HepG2 (cell line): ENCODE results near the gene EHD1. TPM values are rescaled to one million over a fixed set of nuclear protein-coding genes. Genes with fewer than 3 reads are reported as not detected.

Experiments
- AGO1 ChIP-seq: fragments of 200-400 bp; formaldehyde crosslinking; IDR thresholded peaks from 2 replicates; pipeline ENCODE4 v1.6.1; 2017; ENCODE audit warnings: mild to moderate bottlenecking, low read depth, low read length, moderate library complexity; ENCODE audit not compliant: poor library complexity, severe bottlenecking
- BORCS8-MEF2B ChIP-seq: sonication (generic); formaldehyde crosslinking; IDR thresholded peaks from 2 replicates; pipeline ENCODE4 v1.8.0; 2022; ENCODE audit warnings: mild to moderate bottlenecking, missing genetic modification reagents
- IRX3 ChIP-seq: sonication (generic); formaldehyde crosslinking; IDR thresholded peaks from 2 replicates; pipeline ENCODE4 v1.8.1; 2023; ENCODE audit warnings: mild to moderate bottlenecking, low read depth, missing genetic modification reagents, borderline replicate concordance
- KDM2A ChIP-seq: sonication (generic); formaldehyde crosslinking; IDR thresholded peaks from 2 replicates; pipeline ENCODE4 v1.4.0; 2020; ENCODE audit warnings: low read depth, missing genetic modification reagents, borderline replicate concordance
- MXD4 ChIP-seq: IDR thresholded peaks from 2 replicates; pipeline ENCODE4 v1.6.1; 2016; ENCODE audit warnings: mild to moderate bottlenecking, missing biosample characterization, missing genetic modification reagents
- RBAK ChIP-seq: sonication (generic); formaldehyde crosslinking; IDR thresholded peaks from 2 replicates; pipeline ENCODE4 v1.5.1; 2020; ENCODE audit warnings: mild to moderate bottlenecking, missing genetic modification reagents
- SSRP1 ChIP-seq: IDR thresholded peaks from 2 replicates; pipeline ENCODE4 v1.6.1; 2016; ENCODE audit warnings: control low read depth
- WIZ ChIP-seq: sonication (generic); formaldehyde crosslinking; IDR thresholded peaks from 2 replicates; pipeline ENCODE4 v1.5.1; 2020; ENCODE audit warnings: mild to moderate bottlenecking, missing genetic modification reagents
- YEATS2 ChIP-seq: sonication (generic); formaldehyde crosslinking; IDR thresholded peaks from 2 replicates; pipeline ENCODE4 v1.4.0; 2020; ENCODE audit warnings: missing genetic modification reagents, borderline replicate concordance
- ZNF138 ChIP-seq: sonication (generic); formaldehyde crosslinking; IDR thresholded peaks from 2 replicates; pipeline ENCODE4 v1.5.0; 2020; ENCODE audit warnings: mild to moderate bottlenecking, low read depth, missing genetic modification reagents
- ZNF572 ChIP-seq: sonication (generic); formaldehyde crosslinking; IDR thresholded peaks from 2 replicates; pipeline ENCODE4 v1.5.1; 2020; ENCODE audit warnings: mild to moderate bottlenecking, missing genetic modification reagents
- polyA plus RNA-seq, 8 experiments: library from polyadenylated mRNA; depleted of rRNA in 3 of 8; stranded (reverse) in 7 of 8; unstranded in 1 of 8; fragments of >200 nt; fragmentation: Illumina TruSeq in 4 of 8; extraction: Trizol in 4 of 8; gene quantifications; 2 replicates each; pipeline versions ENCODE4 v1.2.1 to v1.2.3, GENCODE V29; 2011 to 2016; ENCODE audit warnings: low read depth in 4 of 8, missing spikeins in 1 of 8, mixed read lengths in 1 of 8; ENCODE audit not compliant: insufficient read depth in 1 of 8
- total RNA-seq, 5 experiments: library from RNA; depleted of rRNA; stranded (reverse); fragments of >200 nt; fragmentation: Illumina TruSeq; extraction: Trizol; gene quantifications; 2 replicates each; pipeline ENCODE4 v1.2.3, GENCODE V29; 2016; ENCODE audit warnings: low read depth in 1 of 5
- TF ChIP-seq, protein P1 (sequence below): sonication (generic); formaldehyde crosslinking; IDR thresholded peaks from 2 replicates; pipeline ENCODE4 v1.5.1; 2020; ENCODE audit warnings: mild to moderate bottlenecking, missing genetic modification reagents
- TF ChIP-seq, protein P2 (sequence below), 2 experiments: sonication (generic) in 1 of 2; formaldehyde crosslinking in 1 of 2; IDR thresholded peaks; 2 replicates each; pipeline versions ENCODE4 v1.4.0 to v1.6.1; 2018 to 2020; ENCODE audit warnings: missing genetic modification reagents in 2 of 2, borderline replicate concordance in 1 of 2, low read depth in 1 of 2, mild to moderate bottlenecking in 1 of 2, missing biosample characterization in 1 of 2
- TF ChIP-seq, protein P3 (sequence below): sonication (generic); formaldehyde crosslinking; IDR thresholded peaks from 2 replicates; pipeline ENCODE4 v1.5.1; 2020; ENCODE audit warnings: mild to moderate bottlenecking, missing genetic modification reagents, moderate library complexity
- TF ChIP-seq, protein P4 (sequence below): sonication (generic); formaldehyde crosslinking; IDR thresholded peaks from 2 replicates; pipeline ENCODE4 v1.4.0; 2020; ENCODE audit warnings: missing genetic modification reagents
- TF ChIP-seq, protein P5 (sequence below): sonication (generic); formaldehyde crosslinking; conservative IDR thresholded peaks from 2 replicates; pipeline ENCODE4 v1.4.0; 2020; ENCODE audit warnings: missing genetic modification reagents

EHD1 gene
- total and polyA plus RNA-seq, 2 of the 13 experiments (the other 11 are each of a cell fraction or from before 2014, with no cell fraction given) = 23.6 to 26.6 TPM

DNA sequence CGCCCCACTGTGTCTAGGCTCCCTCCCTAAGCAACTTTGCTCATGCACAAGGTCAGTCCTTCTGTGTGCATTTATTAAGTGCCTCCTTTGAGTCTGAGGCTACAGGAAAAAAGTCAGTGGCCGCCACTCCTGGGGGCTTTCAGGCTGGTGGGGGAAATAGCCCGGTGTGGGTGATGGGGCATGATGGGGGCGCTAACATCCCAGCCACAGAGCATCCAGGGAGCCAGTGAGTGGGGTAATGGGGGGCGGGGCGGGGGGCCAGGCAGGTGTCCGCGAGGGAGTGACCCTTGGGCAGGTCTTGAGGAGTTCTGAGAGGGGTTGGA, 9.9 kb upstream of the EHD1 start (continued):
- TF ChIP-seq KDM2A (CRISPR knock-in tag) (no peak), ZNF138 (CRISPR knock-in tag) (peak; percentile 23; the same call in 1 of the 2 replicates), AGO1 (no peak), BORCS8-MEF2B (CRISPR knock-in tag) (0 out of 2 replicates have a peak, but pooled peaks have one; percentile 4), ZNF572 (CRISPR knock-in tag) (0 out of 2 replicates have a peak, but pooled peaks have one; percentile 3), WIZ (0 out of 2 replicates have a peak, but pooled peaks have one; percentile 43), IRX3 (CRISPR knock-in tag) (no peak), RBAK (CRISPR knock-in tag) (no peak), YEATS2 (no peak), MXD4 (no peak), SSRP1 (CRISPR knock-in tag) (0 out of 2 replicates have a peak, but pooled peaks have one; percentile 5)
- TF ChIP-seq, protein P1, sequence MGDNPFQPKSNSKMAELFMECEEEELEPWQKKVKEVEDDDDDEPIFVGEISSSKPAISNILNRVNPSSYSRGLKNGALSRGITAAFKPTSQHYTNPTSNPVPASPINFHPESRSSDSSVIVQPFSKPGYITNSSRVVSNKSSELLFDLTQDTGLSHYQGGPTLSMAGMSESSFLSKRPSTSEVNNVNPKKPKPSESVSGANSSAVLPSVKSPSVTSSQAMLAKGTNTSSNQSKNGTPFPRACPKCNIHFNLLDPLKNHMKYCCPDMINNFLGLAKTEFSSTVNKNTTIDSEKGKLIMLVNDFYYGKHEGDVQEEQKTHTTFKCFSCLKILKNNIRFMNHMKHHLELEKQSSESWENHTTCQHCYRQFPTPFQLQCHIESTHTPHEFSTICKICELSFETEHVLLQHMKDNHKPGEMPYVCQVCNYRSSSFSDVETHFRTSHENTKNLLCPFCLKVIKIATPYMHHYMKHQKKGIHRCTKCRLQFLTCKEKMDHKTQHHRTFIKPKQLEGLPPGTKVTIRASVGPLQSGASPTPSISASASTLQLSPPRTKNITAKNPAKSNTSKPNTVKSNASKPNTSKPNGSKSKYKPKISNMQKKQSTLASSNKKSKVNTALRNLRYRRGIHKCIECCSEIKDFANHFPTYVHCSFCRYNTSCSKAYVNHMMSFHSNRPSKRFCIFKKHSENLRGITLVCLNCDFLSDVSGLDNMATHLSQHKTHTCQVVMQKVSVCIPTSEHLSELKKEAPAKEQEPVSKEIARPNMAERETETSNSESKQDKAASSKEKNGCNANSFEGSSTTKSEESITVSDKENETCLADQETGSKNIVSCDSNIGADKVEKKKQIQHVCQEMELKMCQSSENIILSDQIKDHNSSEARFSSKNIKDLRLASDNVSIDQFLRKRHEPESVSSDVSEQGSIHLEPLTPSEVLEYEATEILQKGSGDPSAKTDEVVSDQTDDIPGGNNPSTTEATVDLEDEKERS (CRISPR knock-in tag) = 0 out of 2 replicates have a peak, but pooled peaks have one; percentile 18
- TF ChIP-seq, protein P2, sequence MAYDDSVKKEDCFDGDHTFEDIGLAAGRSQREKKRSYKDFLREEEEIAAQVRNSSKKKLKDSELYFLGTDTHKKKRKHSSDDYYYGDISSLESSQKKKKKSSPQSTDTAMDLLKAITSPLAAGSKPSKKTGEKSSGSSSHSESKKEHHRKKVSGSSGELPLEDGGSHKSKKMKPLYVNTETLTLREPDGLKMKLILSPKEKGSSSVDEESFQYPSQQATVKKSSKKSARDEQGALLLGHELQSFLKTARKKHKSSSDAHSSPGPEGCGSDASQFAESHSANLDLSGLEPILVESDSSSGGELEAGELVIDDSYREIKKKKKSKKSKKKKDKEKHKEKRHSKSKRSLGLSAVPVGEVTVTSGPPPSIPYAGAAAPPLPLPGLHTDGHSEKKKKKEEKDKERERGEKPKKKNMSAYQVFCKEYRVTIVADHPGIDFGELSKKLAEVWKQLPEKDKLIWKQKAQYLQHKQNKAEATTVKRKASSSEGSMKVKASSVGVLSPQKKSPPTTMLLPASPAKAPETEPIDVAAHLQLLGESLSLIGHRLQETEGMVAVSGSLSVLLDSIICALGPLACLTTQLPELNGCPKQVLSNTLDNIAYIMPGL (CRISPR knock-in tag; IDR thresholded peaks at IDR 0.05; ENCODE audit: borderline replicate concordance in 1 of 2, low read depth in 1 of 2) = 0 out of 4 replicates have a peak, but pooled peaks of 1 of the 2 experiments have one; percentile 2
- TF ChIP-seq, protein P3, sequence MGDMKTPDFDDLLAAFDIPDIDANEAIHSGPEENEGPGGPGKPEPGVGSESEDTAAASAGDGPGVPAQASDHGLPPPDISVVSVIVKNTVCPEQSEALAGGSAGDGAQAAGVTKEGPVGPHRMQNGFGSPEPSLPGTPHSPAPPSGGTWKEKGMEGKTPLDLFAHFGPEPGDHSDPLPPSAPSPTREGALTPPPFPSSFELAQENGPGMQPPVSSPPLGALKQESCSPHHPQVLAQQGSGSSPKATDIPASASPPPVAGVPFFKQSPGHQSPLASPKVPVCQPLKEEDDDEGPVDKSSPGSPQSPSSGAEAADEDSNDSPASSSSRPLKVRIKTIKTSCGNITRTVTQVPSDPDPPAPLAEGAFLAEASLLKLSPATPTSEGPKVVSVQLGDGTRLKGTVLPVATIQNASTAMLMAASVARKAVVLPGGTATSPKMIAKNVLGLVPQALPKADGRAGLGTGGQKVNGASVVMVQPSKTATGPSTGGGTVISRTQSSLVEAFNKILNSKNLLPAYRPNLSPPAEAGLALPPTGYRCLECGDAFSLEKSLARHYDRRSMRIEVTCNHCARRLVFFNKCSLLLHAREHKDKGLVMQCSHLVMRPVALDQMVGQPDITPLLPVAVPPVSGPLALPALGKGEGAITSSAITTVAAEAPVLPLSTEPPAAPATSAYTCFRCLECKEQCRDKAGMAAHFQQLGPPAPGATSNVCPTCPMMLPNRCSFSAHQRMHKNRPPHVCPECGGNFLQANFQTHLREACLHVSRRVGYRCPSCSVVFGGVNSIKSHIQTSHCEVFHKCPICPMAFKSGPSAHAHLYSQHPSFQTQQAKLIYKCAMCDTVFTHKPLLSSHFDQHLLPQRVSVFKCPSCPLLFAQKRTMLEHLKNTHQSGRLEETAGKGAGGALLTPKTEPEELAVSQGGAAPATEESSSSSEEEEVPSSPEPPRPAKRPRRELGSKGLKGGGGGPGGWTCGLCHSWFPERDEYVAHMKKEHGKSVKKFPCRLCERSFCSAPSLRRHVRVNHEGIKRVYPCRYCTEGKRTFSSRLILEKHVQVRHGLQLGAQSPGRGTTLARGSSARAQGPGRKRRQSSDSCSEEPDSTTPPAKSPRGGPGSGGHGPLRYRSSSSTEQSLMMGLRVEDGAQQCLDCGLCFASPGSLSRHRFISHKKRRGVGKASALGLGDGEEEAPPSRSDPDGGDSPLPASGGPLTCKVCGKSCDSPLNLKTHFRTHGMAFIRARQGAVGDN (CRISPR knock-in tag) = peak; percentile 3
- TF ChIP-seq, protein P4, sequence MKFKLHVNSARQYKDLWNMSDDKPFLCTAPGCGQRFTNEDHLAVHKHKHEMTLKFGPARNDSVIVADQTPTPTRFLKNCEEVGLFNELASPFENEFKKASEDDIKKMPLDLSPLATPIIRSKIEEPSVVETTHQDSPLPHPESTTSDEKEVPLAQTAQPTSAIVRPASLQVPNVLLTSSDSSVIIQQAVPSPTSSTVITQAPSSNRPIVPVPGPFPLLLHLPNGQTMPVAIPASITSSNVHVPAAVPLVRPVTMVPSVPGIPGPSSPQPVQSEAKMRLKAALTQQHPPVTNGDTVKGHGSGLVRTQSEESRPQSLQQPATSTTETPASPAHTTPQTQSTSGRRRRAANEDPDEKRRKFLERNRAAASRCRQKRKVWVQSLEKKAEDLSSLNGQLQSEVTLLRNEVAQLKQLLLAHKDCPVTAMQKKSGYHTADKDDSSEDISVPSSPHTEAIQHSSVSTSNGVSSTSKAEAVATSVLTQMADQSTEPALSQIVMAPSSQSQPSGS (CRISPR knock-in tag) = 0 out of 2 replicates have a peak, but pooled peaks have one; percentile 7
- TF ChIP-seq, protein P5, sequence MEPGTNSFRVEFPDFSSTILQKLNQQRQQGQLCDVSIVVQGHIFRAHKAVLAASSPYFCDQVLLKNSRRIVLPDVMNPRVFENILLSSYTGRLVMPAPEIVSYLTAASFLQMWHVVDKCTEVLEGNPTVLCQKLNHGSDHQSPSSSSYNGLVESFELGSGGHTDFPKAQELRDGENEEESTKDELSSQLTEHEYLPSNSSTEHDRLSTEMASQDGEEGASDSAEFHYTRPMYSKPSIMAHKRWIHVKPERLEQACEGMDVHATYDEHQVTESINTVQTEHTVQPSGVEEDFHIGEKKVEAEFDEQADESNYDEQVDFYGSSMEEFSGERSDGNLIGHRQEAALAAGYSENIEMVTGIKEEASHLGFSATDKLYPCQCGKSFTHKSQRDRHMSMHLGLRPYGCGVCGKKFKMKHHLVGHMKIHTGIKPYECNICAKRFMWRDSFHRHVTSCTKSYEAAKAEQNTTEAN (CRISPR knock-in tag) = no peak
